Heart left ventricle (tissue), 16 donors: ENCODE measurements around the gene ABCC3. TPM values are rescaled to one million over a fixed set of nuclear protein-coding genes. Genes with fewer than 3 reads are reported as not detected.

Experiments used
- ATAC-seq, 4 donors: fragments of 200-7000 bp; cut with Tn5 transposase; one replicate each; pipeline ENCODE4 v1.9.1; 2020 to 2022; ENCODE audit warnings: moderate library complexity in 4 of 4, mild to moderate bottlenecking in 3 of 4, moderate number of reproducible peaks in 1 of 4
- DNase-seq, 5 donors: peaks; one replicate each; pipeline ENCODE4 v3.0.0-alpha.2; 2020
- H3K27ac ChIP-seq, 12 donors: fragments of 200-600 bp; sonication (generic) in 4 of 12; one replicate each; pipeline versions ENCODE4 v1.5.0 to v1.8.0; 2016 to 2022; ENCODE audit warnings: mild to moderate bottlenecking in 2 of 12
- H3K27me3 ChIP-seq, 9 donors: fragments of 200-600 bp; sonication (generic) in 2 of 9; one replicate each; pipeline versions ENCODE4 v1.5.1 to v1.8.0; 2016 to 2022; ENCODE audit warnings: mild to moderate bottlenecking in 3 of 9
- H3K36me3 ChIP-seq, 9 donors: fragments of 200-600 bp; sonication (generic) in 2 of 9; one replicate each; pipeline versions ENCODE4 v1.5.0 to v1.8.0; 2018 to 2022; ENCODE audit warnings: mild to moderate bottlenecking in 2 of 9
- H3K4me1 ChIP-seq, 12 donors: fragments of 200-600 bp; sonication (generic) in 4 of 12; one replicate each; pipeline versions ENCODE4 v1.5.0 to v1.8.0; 2016 to 2022; ENCODE audit warnings: mild to moderate bottlenecking in 3 of 12
- H3K4me3 ChIP-seq, 12 donors: fragments of 200-600 bp; sonication (generic) in 4 of 12; one replicate each; pipeline versions ENCODE4 v1.5.0 to v1.8.0; 2017 to 2022; ENCODE audit warnings: mild to moderate bottlenecking in 9 of 12, moderate library complexity in 4 of 12
- H3K9me3 ChIP-seq, 12 donors: fragments of 200-600 bp; sonication (generic) in 4 of 12; one replicate each; pipeline versions ENCODE4 v1.5.0 to v1.8.0; 2016 to 2022; ENCODE audit warnings: mild to moderate bottlenecking in 1 of 12
- POLR2A ChIP-seq, 2 donors: fragments of 450-650 bp; IDR thresholded peaks; one replicate each; pipeline ENCODE4 v1.6.1; 2017; ENCODE audit warnings: antibody characterized with exemption in 2 of 2, mild to moderate bottlenecking in 2 of 2, moderate library complexity in 2 of 2
- WGBS, 4 donors: extraction: QIAGEN DNeasy Blood & Tissue Kit in 2 of 4; methylation state at CpG; one replicate each; pipeline versions ENCODE4 v1.1.5 to v1.1.7; 2013 to 2018; 5-methylcytosine and 5-hydroxymethylcytosine counted together
- intact Hi-C, 10 donors: fragments of 100-400 bp; cut with DNase I; formaldehyde crosslinking; loops; one replicate each; pipeline versions ENCODE4 v1.11.1 to v1.14.2; 2022
- polyA plus RNA-seq, 2 donors: library from polyadenylated mRNA; stranded (reverse); fragments of 200-250 nt; gene quantifications; one replicate each; pipeline ENCODE4 v1.2.3, GENCODE V29; 2013
- total RNA-seq, 9 donors: library from RNA; depleted of rRNA in 2 of 9; stranded (reverse); fragments of >200 nt in 2 of 9; fragmentation: NEBNext Ultra II Directional in 3 of 9; extraction: Animal tissue kit (Norgen Biotek cat#: 25700) in 3 of 9; gene quantifications; one replicate each; pipeline versions ENCODE4 v1.1.0 to v1.2.4, GENCODE V29; 2016 to 2023
- TF ChIP-seq, protein P1 (sequence below), 12 donors: fragments of 200-600 bp; sonication (generic) in 4 of 12; IDR thresholded peaks; one replicate each; pipeline versions ENCODE4 v1.5.0 to v1.8.0; 2018 to 2022; ENCODE audit warnings: antibody characterized with exemption in 12 of 12, mild to moderate bottlenecking in 5 of 12
- donor health status: ischemic (EF 13 %, LVEDD 7.1; RV severe dilation, severe dysfunction).
- donor health status: healthy with polysubstance abuse.
- donor health status: DM: no; HTN: yes; CAD: no.
- donor health status: DM: no; HTN: no; CAD: no.
- donor health status: ischemic (EF 25% LVEDD 6.9; RV normal size, moderate dysfunction).
- donor health status: ischemic (EF 25% LVEDD 5.7; RV mildly dilated, moderate dysfunction).
- donor health status: healthy.
- donor health status: DM: yes; HTN: yes; CAD: no.
- donor health status: ischemic (EF 35%, LVEDD 5.7; RV mildly dilated, moderate dysfunction).
- donor health status: nonischemic (EF 11% LVEDD 7.7; RV severe dilation, severe dysfunction).
- donor health status: DM: yes; HTN: yes; CAD: no.
- donor health status: PGD.
- donor health status: ischemic (EF 29% LVEDD 5.4; RV normal size, mild dysfunction).
- donor health status: nonischemic (EF 23%, LVEDD 6.1; RV moderate dilation, normal function).

ABCC3 gene
- total and polyA plus RNA-seq, 11 donors, result 0.20 to 21.6 (median 1.3) TPM; not detected in 1

DNA sequence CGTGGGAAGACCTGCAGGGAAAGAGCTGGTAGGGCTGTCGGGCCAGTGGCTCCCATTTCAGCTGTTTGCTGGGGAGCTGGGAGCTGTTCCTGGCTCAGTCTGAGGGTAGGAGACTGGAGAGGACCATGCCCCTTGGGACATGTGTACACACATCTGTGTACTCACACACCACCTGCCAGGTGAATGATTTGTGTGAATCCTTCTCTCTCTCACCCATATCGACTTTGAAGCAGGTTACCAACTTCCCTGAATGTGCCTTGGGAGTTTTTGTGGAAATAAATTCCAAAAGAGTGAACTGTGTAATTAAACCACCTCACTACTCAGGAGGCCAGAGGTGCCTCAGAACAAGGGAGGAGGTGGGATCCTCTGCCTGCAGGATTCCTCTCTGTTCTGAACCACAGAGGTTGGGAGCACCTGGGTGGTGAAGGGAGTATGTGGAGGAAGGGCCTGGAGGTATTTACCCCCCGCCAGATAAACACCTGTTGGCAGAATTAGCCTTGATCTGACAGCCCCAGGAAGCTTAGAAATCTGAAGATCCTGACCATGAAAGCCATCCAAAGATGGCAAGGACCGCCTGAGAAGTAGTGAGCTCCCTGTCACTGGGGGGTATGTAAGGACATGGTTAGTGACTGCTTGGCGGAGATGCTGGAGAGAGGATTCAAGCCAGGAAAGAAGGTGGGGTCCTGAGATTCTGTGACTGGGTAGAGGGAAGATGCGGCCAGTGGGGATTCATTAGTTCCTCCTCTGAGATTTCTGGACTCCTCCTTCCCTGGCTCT, 3.3 kb downstream of the ABCC3 start:
- intact Hi-C loops, result loop anchor here in 1 of 10 donors (5.0 kb wide), 1 partner anchor 39 kb away; no protein-coding TSS in a partner anchor
- ATAC-seq (no peak), DNase-seq (no peak)
- peaks cover 5 to 68% (median 25%) of the 10 kb centered on the region in 12 donors for H3K4me1 ChIP-seq
- H3K27me3 ChIP-seq, result peaks cover 6 to 35% (median 26%) of the 10 kb centered on the region in 9 donors
- TF ChIP-seq, protein P1, sequence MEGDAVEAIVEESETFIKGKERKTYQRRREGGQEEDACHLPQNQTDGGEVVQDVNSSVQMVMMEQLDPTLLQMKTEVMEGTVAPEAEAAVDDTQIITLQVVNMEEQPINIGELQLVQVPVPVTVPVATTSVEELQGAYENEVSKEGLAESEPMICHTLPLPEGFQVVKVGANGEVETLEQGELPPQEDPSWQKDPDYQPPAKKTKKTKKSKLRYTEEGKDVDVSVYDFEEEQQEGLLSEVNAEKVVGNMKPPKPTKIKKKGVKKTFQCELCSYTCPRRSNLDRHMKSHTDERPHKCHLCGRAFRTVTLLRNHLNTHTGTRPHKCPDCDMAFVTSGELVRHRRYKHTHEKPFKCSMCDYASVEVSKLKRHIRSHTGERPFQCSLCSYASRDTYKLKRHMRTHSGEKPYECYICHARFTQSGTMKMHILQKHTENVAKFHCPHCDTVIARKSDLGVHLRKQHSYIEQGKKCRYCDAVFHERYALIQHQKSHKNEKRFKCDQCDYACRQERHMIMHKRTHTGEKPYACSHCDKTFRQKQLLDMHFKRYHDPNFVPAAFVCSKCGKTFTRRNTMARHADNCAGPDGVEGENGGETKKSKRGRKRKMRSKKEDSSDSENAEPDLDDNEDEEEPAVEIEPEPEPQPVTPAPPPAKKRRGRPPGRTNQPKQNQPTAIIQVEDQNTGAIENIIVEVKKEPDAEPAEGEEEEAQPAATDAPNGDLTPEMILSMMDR (IDR thresholded peaks at IDR 0.05), result no peak
- TF ChIP-seq POLR2A (IDR thresholded peaks at IDR 0.05), result no peak
- H3K27ac ChIP-seq, result peak overlapping the region in 1 of 12 donors; percentile 77
- H3K36me3 ChIP-seq, result no peaks in the 10 kb centered on the region
- WGBS, 4 donors, result 95 to 96% (median 95%) methylated on average over 7 of the region's 7 CpGs
- H3K9me3 ChIP-seq, result no peaks in the 10 kb centered on the region
- H3K4me3 ChIP-seq, result no peak overlapping the region

DNA sequence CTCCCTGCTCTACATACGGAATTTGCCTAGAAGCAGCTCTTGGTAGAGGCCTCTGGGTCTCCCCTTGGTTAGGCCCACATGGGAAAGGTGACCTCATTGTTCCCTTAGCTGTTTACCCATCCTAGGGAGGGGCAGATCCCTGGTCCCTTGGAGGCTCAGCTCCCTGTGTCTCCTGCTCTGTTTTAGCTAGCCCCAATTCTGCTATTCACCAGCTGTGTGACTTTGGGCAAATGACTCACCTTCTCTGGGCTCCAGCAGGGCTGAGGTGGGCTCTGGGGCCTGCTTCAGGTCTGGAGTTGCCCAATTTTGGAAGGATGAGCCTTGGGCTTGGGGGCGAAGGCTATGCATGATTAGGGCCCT, 3.9 kb downstream of the ABCC3 start:
- peak overlapping the region in 1 of 12 donors; percentile 77 for H3K27ac ChIP-seq

DNA sequence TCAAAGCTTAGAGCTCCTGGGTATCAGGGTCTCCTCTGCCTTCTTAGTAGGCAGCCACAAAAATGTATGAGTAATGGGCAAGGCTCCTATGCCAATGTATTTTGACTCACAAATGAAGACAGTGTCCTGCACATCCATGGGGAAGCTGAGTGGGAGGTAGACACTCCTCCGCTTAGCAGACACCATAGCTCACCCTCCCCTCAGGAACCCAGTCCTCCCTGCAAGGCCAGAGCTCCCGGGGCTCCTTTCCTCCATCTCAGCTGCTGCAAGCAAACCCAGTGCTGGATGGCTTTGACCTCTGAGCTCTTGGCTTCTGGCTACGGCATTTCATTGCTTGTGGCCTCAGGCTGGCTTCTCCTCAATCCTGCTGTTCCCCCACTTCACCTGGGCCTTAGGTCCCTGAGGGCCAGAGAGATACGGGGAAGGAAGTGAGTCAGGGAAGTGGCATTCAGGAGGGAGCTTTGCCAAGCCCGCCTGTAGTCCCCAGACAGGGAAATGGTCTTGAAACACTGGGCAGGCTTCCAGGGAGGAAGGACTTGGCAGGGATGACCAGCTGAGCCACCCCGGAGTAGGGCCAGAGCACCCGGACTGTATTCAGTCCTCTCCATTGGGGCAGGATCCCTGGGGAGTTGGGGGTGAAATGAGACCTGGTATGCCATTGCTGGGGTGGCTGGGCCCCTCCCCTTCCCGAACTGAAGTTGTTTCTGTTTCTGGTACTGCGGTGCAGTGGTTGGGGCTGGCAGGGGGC, 4.5 kb downstream of the ABCC3 start:
- TF ChIP-seq POLR2A (IDR thresholded peaks at IDR 0.05), result no peak
- TF ChIP-seq, protein P1 (IDR thresholded peaks at IDR 0.05), result no peak
- intact Hi-C loops, result loop anchor here in 1 of 10 donors (5.0 kb wide), 1 partner anchor 38 kb away; no protein-coding TSS in a partner anchor

More for the DNA sequence above, 3.9 kb downstream of the ABCC3 start:
- Histone ChIP-seq H3K4me3 (no peak overlapping the region), H3K36me3 (no peaks in the 10 kb centered on the region), H3K27me3 (peaks cover 6 to 34% (median 26%) of the 10 kb centered on the region in 9 donors), H3K4me1 (peaks cover 5 to 68% (median 25%) of the 10 kb centered on the region in 12 donors), H3K9me3 (no peaks in the 10 kb centered on the region)
- ATAC-seq, result no peak
- no peak for DNase-seq
- intact Hi-C loops, result loop anchor here in 1 of 10 donors (5.0 kb wide), 1 partner anchor 39 kb away; no protein-coding TSS in a partner anchor
- TF ChIP-seq POLR2A (IDR thresholded peaks at IDR 0.05), result no peak
- TF ChIP-seq, protein P1 (IDR thresholded peaks at IDR 0.05), result no peak
- WGBS, 4 donors, result 64 to 83% (median 78%) methylated on average over 2 of the region's 2 CpGs

More for the DNA sequence above, 4.5 kb downstream of the ABCC3 start:
- H3K4me1 ChIP-seq, result peaks cover 5 to 65% (median 25%) of the 10 kb centered on the region in 12 donors
- 5 to 10% (median 6%) methylated on average over 9 of the region's 9 CpGs for WGBS, 4 donors
- ATAC-seq (peak; percentile 79 to 89 (median 84)), DNase-seq (peak; percentile 87 to 95 (median 90))
- H3K27me3 ChIP-seq, result peaks cover 6 to 28% (median 21%) of the 10 kb centered on the region in 9 donors
- H3K9me3 ChIP-seq, result no peaks in the 10 kb centered on the region
- no peaks in the 10 kb centered on the region for H3K36me3 ChIP-seq
- peak overlapping the region in 4 of 12 donors; percentile 6 to 77 (median 20) for H3K27ac ChIP-seq
- no peak overlapping the region for H3K4me3 ChIP-seq
